Trophoblast cell (in vitro differentiated cells and primary cell): ENCODE results near the gene CACNA2D2.

ENCODE experiments used
- DNase-seq, 2 donors: peaks; one replicate each; pipeline ENCODE4 v3.0.0-alpha.2; 2016
- H2AFZ ChIP-seq: 2 replicates; pipeline ENCODE4 v1.6.1; 2013; ENCODE audit warnings: low read length, moderate library complexity, mild to moderate bottlenecking; ENCODE audit not compliant: insufficient read depth, poor library complexity
- H2AK5ac ChIP-seq: 2 replicates; pipeline ENCODE4 v1.6.1; 2013; ENCODE audit warnings: mild to moderate bottlenecking, low read length
- H2BK120ac ChIP-seq: 2 replicates; pipeline ENCODE4 v1.6.1; 2013; ENCODE audit warnings: low read length, mild to moderate bottlenecking, moderate library complexity; ENCODE audit not compliant: insufficient read depth, poor library complexity
- H2BK12ac ChIP-seq: 2 replicates; pipeline ENCODE4 v1.6.1; 2013; ENCODE audit warnings: mild to moderate bottlenecking, low read length, moderate library complexity
- H2BK5ac ChIP-seq: 2 replicates; pipeline ENCODE4 v1.6.1; 2013; ENCODE audit warnings: low read length, low read depth, moderate library complexity, mild to moderate bottlenecking; ENCODE audit not compliant: poor library complexity
- H3K14ac ChIP-seq: 2 replicates; pipeline ENCODE4 v1.6.1; 2013; ENCODE audit warnings: mild to moderate bottlenecking, low read length
- H3K18ac ChIP-seq: 2 replicates; pipeline ENCODE4 v1.6.1; 2013; ENCODE audit warnings: mild to moderate bottlenecking, low read length
- H3K23ac ChIP-seq: 2 replicates; pipeline ENCODE4 v1.6.1; 2013; ENCODE audit warnings: low read length
- H3K27ac ChIP-seq: 2 replicates; pipeline ENCODE4 v1.5.1; 2013; ENCODE audit warnings: low read depth, mild to moderate bottlenecking, inconsistent platforms, low read length, moderate library complexity
- H3K27me3 ChIP-seq: 2 replicates; pipeline ENCODE4 v1.6.1; 2013; ENCODE audit warnings: inconsistent platforms, mild to moderate bottlenecking, low read length, moderate library complexity; ENCODE audit not compliant: insufficient read depth
- H3K36me3 ChIP-seq, 2 experiments: 1 replicate in 1 of 2; 2 replicates in 1 of 2; pipeline ENCODE4 v1.6.1; 2013; ENCODE audit warnings: low read length in 2 of 2, mild to moderate bottlenecking in 2 of 2, moderate library complexity in 1 of 2; ENCODE audit not compliant: insufficient read depth in 2 of 2, control insufficient read depth in 1 of 2
- H3K4ac ChIP-seq: 2 replicates; pipeline ENCODE4 v1.6.1; 2013; ENCODE audit warnings: low read depth, mild to moderate bottlenecking, low read length, moderate library complexity
- H3K4me1 ChIP-seq, 2 experiments: 1 replicate in 1 of 2; 2 replicates in 1 of 2; pipeline ENCODE4 v1.6.1; 2013; ENCODE audit warnings: low read length in 2 of 2, mild to moderate bottlenecking in 2 of 2, moderate library complexity in 1 of 2; ENCODE audit not compliant: insufficient read depth in 2 of 2, control insufficient read depth in 1 of 2
- H3K4me2 ChIP-seq: 2 replicates; pipeline ENCODE4 v1.6.1; 2013; ENCODE audit warnings: inconsistent platforms, mild to moderate bottlenecking, low read length, moderate library complexity
- H3K4me3 ChIP-seq: 2 replicates; pipeline ENCODE4 v1.5.1; 2013; ENCODE audit warnings: mild to moderate bottlenecking, low read depth, low read length, inconsistent platforms
- H3K79me1 ChIP-seq: one replicate; pipeline ENCODE4 v1.6.1; 2013; ENCODE audit warnings: low read length
- H3K79me2 ChIP-seq: 2 replicates; pipeline ENCODE4 v1.6.1; 2013; ENCODE audit warnings: low read length, mild to moderate bottlenecking; ENCODE audit not compliant: control insufficient read depth, insufficient read depth, poor library complexity
- H3K9ac ChIP-seq: 2 replicates; pipeline ENCODE4 v1.6.1; 2013; ENCODE audit warnings: mild to moderate bottlenecking, low read length
- H3K9me3 ChIP-seq: 2 replicates; pipeline ENCODE4 v1.6.1; 2013; ENCODE audit warnings: low read depth, mild to moderate bottlenecking, control low read depth, inconsistent platforms, low read length; ENCODE audit not compliant: insufficient read depth
- H4K12ac ChIP-seq: 2 replicates; pipeline ENCODE4 v1.6.1; 2013; ENCODE audit warnings: low read depth, mild to moderate bottlenecking, low read length, moderate library complexity
- H4K8ac ChIP-seq: 2 replicates; pipeline ENCODE4 v1.6.1; 2013; ENCODE audit warnings: low read depth, mild to moderate bottlenecking, low read length, moderate library complexity
- H4K91ac ChIP-seq: one replicate; pipeline ENCODE4 v1.6.1; 2013; ENCODE audit warnings: low read depth, mild to moderate bottlenecking, low read length, moderate library complexity
- WGBS: extraction: QIAGEN DNeasy Blood & Tissue Kit; methylation state at CpG from one replicate; pipeline ENCODE4 v1.1.7; 2013; ENCODE audit warnings: missing lambda C conversion rate; ENCODE audit not compliant: insufficient read length, insufficient coverage; ENCODE audit errors: extremely low coverage; 5-methylcytosine and 5-hydroxymethylcytosine counted together

Gene CACNA2D2

GRCh38 chr3:50352781-50353180 is 150.7 kb downstream of the CACNA2D2 start:
- Histone ChIP-seq H3K9me3 (peaks cover 2% of the 10 kb centered on the region), H4K12ac (no peak overlapping the region), H3K27me3 (no peaks in the 10 kb centered on the region), H2AFZ (no peak overlapping the region), H2BK5ac (no peak overlapping the region), H2BK12ac (no peak overlapping the region), H3K14ac (no peak overlapping the region), H3K4me1 (peaks cover 22 to 42% of the 10 kb centered on the region in 2 experiments), H3K4ac (no peak overlapping the region), H4K91ac (no peak overlapping the region), H2AK5ac (no peak overlapping the region), H2BK120ac (no peak overlapping the region), H3K4me2 (no peak overlapping the region), H3K27ac (no peak overlapping the region), H3K36me3 (peaks cover 44 to 51% of the 10 kb centered on the region in 2 experiments), H3K79me1 (peaks cover 5% of the 10 kb centered on the region), H3K79me2 (peaks cover 4% of the 10 kb centered on the region), H3K9ac (no peak overlapping the region), H3K23ac (no peak overlapping the region), H4K8ac (no peak overlapping the region), H3K4me3 (no peak overlapping the region), H3K18ac (no peak overlapping the region)
- no CpG with 5 or more reads among the region's 2 CpGs for WGBS
- peak in 1 of 2 donors; percentile 34 for DNase-seq

- no peak overlapping the region for H3K14ac ChIP-seq
- no peak overlapping the region for H2BK120ac ChIP-seq
- H2BK5ac ChIP-seq = no peak overlapping the region
- H4K12ac ChIP-seq = no peak overlapping the region
- no peak overlapping the region for H3K23ac ChIP-seq
- H3K4me1 ChIP-seq = peaks cover 14 to 27% of the 10 kb centered on the region in 2 experiments
- no peak overlapping the region for H4K91ac ChIP-seq
- peak overlapping the region; percentile 90 for H3K4me3 ChIP-seq
- H3K79me2 ChIP-seq = peaks cover 2% of the 10 kb centered on the region
- H4K8ac ChIP-seq = peak overlapping the region; percentile 16
- H2AFZ ChIP-seq = no peak overlapping the region
- no peak overlapping the region for H3K27ac ChIP-seq
- no peak overlapping the region for H3K4ac ChIP-seq
- no peak overlapping the region for H3K18ac ChIP-seq
- peaks cover 5% of the 10 kb centered on the region for H3K79me1 ChIP-seq
- H2AK5ac ChIP-seq = no peak overlapping the region
- no peaks in the 10 kb centered on the region for H3K27me3 ChIP-seq
- no peak for DNase-seq
- H2BK12ac ChIP-seq = no peak overlapping the region
- H3K9me3 ChIP-seq = peaks cover 2% of the 10 kb centered on the region
- H3K9ac ChIP-seq = peak overlapping the region; percentile 0
- peaks cover 41 to 47% of the 10 kb centered on the region in 2 experiments for H3K36me3 ChIP-seq
- H3K4me2 ChIP-seq = peak overlapping the region; percentile 76
- WGBS = no CpG with 5 or more reads among the region's 11 CpGs
These were observed 152.1 kb downstream of the CACNA2D2 start for GRCh38 chr3:50351323-50351697.

GRCh38 chr3:50350527-50351322 is 152.7 kb downstream of the CACNA2D2 start, which contains the start of the genes CYB561D2 and NPRL2:
Gene CYB561D2 (plus strand): TSS chr3:50350862. CDS start chr3:50351434, 572 bp downstream.
Gene NPRL2 (minus strand): TSS chr3:50350775. CDS start chr3:50350652, 123 bp downstream.
- H2AFZ ChIP-seq = peak within 1 kb of the TSS; percentile 72
- peak within 1 kb of the TSS; percentile 22 for H3K4ac ChIP-seq
- no CpG with 5 or more reads among the region's 64 CpGs for WGBS
- peak within 1 kb of the TSS; percentile 75 for H2BK5ac ChIP-seq
- H3K4me3 ChIP-seq = peak within 1 kb of the TSS; percentile 90
- peaks cover 2% of the 10 kb centered on the region for H3K9me3 ChIP-seq
- H3K9ac ChIP-seq = peak within 1 kb of the TSS; percentile 65
- H2BK120ac ChIP-seq = peak within 1 kb of the TSS; percentile 26
- peak within 1 kb of the TSS; percentile 84 for H4K91ac ChIP-seq
- H2BK12ac ChIP-seq = no peak within 1 kb of the TSS
- peak within 1 kb of the TSS; percentile 69 for H3K27ac ChIP-seq
- H3K79me2 ChIP-seq = peaks cover 2% of the 10 kb centered on the region
- peak within 1 kb of the TSS; percentile 35 for H2AK5ac ChIP-seq
- H3K79me1 ChIP-seq = peaks cover 5% of the 10 kb centered on the region
- H3K23ac ChIP-seq = no peak within 1 kb of the TSS
- H3K14ac ChIP-seq = peak within 1 kb of the TSS; percentile 63
- peak; percentile 98 for DNase-seq
- peaks cover 14 to 23% of the 10 kb centered on the region in 2 experiments for H3K4me1 ChIP-seq
- peak within 1 kb of the TSS; percentile 50 for H4K12ac ChIP-seq
- H3K36me3 ChIP-seq = peaks cover 36 to 41% of the 10 kb centered on the region in 2 experiments
- no peaks in the 10 kb centered on the region for H3K27me3 ChIP-seq
- H3K18ac ChIP-seq = peak within 1 kb of the TSS; percentile 78
- peak within 1 kb of the TSS; percentile 86 for H4K8ac ChIP-seq
- peak within 1 kb of the TSS; percentile 76 for H3K4me2 ChIP-seq

GRCh38 chr3:50350213-50350526 is 153.3 kb downstream of the CACNA2D2 start:
- Histone ChIP-seq H3K14ac (peak overlapping the region; percentile 63), H3K18ac (peak overlapping the region; percentile 31), H3K79me2 (peaks cover 2% of the 10 kb centered on the region), H2BK120ac (no peak overlapping the region), H2BK12ac (no peak overlapping the region), H3K79me1 (peaks cover 5% of the 10 kb centered on the region), H2BK5ac (no peak overlapping the region), H2AFZ (peak overlapping the region; percentile 47), H3K4me3 (peak overlapping the region; percentile 90), H3K9ac (peak overlapping the region; percentile 61), H3K9me3 (peaks cover 2% of the 10 kb centered on the region), H4K91ac (peak overlapping the region; percentile 22), H3K23ac (no peak overlapping the region), H4K8ac (peak overlapping the region; percentile 64), H3K4ac (peak overlapping the region; percentile 22), H3K4me2 (peak overlapping the region; percentile 76), H3K36me3 (peaks cover 32 to 35% of the 10 kb centered on the region in 2 experiments), H3K27ac (no peak overlapping the region), H2AK5ac (peak overlapping the region; percentile 35), H3K4me1 (peaks cover 17 to 26% of the 10 kb centered on the region in 2 experiments), H3K27me3 (peaks cover under 1% of the 10 kb centered on the region), H4K12ac (peak overlapping the region; percentile 15)
- no CpG with 5 or more reads among the region's 7 CpGs for WGBS
- DNase-seq = no peak
